NCI-H1105 (cell line): Measurements from ENCODE around the gene ZNG1A.
"Not testable (repeated sequence)": the region's sequence is repeated elsewhere in the genome, so short reads cannot be mapped to it uniquely, and the experiment has no call there.

Experiments used
- DNase-seq: peaks from one replicate; lab custom pipeline; 2025; lab: John Stamatoyannopoulos, UW

ZNG1A gene

DNA sequence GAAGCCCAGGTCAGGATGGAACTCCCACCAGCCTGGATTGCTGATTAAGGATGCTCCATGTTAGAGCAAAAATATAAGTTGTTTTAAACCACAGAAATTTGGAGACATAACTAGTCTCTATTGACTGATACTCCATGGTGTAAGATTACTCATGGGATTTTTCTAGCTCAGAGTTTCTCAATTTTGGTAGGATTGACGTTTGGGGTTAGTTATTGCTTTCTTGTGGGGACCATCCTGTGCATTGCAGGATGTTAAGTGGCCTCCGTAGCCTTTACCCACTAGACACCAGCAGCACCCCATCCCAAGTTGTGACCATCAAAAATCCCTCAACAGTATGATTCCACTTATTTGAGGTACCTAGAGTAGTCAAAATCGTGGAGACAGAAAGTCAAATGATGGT lies 80.1 kb downstream of the ZNG1A start:
- DNase-seq = not testable (repeated sequence)

DNA sequence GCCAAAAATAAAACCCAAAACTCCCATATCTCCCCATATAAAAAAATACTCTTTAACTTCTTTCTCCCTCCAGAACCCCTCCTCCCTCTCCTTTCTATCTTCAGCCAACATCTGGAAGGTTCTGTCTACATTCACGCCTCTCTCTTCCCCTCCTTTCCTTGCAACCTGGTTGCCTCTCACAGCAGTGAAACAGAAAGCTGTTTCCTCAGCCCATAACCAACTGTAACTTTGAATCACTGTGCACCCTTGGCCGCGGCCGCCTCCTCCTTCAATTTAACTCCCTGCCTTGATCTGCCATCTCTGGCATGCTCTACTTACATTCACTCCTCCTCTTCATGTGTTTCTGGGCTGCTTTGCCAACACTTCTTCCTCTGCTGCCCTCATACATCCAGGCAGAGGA lies 83.9 kb downstream of the ZNG1A start:
- not testable (repeated sequence) for DNase-seq

DNA sequence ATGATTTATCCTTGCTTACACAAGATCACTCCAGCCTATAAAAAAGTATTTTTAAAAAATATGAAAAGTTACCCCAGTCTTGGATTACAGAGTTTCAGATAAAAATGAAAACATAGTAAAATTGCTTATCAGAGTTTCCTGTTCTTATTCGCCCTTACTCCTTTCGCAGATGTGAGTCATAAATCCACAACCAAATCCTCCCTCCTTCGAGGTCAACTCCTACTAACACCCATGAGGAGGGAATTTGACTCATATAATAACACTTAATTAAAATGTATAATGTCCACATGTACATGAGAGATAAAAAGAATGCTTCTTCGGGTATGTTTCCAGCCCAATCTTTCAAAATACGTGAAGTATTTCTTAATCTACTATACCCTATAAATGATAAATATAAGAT lies 84.5 kb downstream of the ZNG1A start:
- not testable (repeated sequence) for DNase-seq

DNA sequence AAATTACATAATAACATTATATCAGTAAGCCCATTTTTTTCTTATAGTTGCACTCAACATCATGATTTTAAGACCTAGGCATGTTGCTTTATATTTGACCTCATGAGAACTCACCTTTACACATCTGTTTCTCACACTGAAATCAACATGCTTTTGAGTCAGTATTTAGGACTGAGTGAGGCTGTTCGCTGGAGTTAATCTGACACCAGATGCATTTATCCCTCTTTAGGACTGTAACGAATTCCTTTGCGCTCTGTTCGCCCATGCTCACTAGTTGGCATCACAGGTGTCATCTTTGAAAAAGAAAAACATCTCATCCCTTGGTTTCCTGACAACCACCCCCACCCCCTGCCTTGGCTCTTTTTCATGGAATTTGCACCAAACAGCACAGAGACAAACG lies 84.9 kb downstream of the ZNG1A start:
- not testable (repeated sequence) for DNase-seq

DNA sequence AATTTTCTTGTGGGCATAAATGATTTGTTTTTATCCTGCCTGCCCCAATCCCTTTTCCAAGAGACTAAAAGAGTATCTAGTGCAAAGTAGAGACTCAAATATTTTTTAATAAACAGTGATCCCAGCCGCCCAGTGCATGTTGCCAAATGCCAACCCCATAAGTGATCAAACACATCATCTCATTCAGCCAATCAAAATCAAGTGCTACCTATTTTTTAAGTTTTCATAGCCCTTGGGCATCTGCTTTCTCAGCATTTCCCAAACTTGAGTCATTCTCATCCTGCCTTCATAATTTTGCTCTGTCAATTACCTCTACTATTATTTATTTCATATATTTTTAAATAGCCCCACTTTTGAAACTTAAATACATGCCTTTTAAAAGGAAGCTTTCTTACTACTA lies 88.0 kb downstream of the ZNG1A start:
- not testable (repeated sequence) for DNase-seq

DNA sequence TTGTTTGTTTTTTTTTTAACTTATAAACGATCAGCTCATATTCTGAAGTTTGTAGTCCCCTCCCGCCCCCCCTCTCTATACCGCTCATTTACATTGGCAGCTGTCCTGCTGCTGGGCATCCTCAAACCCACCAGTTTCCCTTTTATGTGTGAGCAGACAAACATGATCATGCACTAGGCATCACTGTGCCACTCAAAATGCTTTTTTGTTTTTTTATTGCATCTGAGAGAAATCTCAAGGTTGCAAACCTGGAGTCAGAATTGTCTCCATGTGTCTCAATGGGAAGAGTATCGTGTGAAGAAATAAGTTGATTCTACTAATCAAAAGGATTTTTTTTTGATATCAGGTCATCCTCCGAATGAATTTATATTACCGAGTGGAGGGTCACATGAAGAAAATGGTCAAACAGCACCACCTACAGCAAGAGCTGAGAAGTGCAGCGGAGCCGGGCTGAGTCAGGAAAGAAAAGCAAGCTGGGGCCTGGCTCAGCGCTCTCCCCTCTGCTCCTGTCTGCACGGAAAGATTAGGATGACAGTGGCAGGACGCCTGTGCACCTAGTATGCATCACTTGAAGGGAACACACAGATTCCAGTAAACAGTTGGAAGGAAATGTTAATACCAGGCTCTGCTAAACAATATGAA lies 90.3 kb downstream of the ZNG1A start:
- DNase-seq = not testable (repeated sequence)

DNA sequence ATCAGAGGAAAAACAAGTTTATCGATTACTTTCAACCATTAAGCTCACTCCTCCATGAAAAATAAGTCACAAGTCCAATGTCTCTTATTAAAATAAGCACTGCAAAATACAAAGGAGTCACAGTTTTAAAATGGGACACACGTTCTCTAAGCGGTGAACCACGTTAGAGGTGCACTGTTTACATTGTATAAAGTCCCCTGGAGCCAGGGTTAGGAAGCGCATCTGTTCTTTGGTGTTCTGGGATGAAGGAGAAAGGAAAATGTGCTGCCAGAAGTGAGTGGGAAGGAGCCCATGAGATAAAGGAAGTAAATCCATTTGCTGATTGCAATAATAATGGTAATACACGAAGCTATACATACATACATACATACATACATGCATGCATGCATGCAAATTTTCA lies 91.0 kb downstream of the ZNG1A start:
- DNase-seq = not testable (repeated sequence)

DNA sequence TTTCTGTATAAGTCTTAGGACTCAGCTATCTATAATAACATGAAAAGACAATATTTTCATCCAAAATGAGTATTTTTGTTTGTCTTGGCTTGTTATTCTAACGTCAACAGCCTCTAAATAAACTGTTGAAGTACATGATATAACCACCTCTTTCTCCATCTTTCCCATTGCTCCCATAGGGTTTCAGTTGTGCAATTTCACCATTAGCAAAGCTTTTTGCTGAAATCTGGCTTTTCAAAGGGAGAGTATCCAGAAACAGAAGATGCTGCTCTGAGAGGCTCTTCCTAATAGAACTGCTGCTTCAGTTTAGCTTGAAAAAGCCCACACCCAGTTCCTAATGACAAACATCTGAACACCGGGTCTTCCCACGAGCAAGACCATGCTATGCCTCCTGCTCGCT lies 91.8 kb downstream of the ZNG1A start:
- DNase-seq = not testable (repeated sequence)

DNA sequence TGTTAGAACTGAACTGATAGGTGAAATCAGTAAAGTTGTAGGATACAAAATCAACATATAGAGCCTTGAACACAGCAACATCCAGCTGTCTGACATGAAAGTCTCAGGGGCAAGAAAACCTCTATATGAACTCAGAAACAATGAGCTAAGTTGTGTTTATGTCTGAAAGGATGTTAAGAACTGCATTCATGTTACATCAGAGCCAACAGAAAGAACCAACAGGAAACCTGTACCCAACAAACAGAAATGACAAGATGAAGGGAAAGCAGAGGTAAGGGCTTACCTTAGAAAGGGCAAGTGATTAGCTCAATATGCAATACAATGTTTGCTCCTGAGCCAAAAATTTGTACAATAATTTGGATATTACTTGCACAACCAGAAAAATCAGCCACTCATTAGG lies 92.2 kb downstream of the ZNG1A start:
- not testable (repeated sequence) for DNase-seq

DNA sequence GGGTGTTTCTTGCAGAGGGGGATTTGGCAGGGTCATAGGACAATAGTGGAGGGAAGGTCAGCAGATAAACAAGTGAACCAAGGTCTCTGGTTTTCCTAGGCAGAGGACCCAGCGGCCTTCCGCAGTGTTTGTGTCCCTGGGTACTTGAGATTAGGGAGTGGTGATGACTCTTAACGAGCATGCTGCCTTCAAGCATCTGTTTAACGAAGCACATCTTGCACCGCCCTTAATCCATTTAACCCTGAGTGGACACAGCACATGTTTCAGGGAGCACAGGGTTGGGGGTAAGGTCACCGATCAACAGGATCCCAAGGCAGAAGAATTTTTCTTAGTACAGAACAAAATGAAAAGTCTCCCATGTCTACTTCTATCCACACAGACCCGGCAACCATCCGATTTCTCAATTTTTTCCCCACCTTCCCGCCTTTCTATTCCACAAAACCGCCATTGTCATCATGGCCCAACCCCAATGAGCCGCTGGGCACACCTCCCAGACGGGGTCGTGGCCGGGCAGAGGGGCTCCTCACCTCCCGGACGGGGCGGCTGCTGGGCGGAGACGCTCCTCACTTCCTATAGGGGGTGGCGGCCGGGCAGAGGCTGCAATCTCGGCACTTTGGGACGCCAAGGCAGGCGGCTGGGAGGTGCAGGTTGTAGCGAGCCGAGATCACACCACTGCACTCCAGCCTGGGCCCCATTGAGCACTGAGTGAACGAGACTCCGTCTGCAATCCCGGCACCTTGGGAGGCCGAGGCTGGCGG lies 95.7 kb downstream of the ZNG1A start:
- not testable (repeated sequence) for DNase-seq

DNA sequence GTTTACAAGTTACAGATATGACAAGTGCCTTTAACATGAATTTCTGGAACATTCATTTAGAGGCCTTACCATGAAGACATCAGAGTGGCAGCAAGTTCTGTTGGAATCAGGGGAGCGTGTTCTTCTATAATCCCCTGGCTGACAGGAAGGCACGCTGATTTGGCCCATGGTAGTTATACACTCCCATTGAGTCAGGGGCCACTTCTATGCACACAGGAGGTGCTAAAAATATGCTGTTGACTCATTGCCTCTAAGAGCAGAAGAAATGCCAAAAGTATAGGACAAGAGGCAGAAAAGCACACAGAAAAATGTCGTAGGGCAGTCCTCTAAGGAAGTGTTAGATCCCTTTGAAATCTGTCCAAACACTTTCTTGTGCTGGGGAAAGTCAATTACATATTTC lies 100.5 kb downstream of the ZNG1A start:
- DNase-seq = not testable (repeated sequence)

DNA sequence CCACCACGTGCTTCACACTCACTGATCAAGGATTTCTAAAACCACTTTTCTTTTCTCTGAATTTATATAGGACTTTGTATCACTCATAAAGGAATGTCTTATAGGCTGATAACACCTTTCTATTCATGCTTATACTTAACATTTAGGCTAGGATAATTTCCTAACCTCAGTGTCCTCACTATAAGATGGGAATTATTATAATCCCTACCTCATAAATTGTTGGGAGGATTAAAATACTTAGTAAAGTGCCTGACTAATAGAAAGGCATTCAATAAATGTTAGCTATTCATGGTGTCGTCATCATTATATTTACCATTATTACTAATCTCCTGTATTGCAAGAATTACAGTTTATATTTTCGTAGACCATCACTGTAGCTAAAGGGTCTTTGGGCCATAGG lies 102.5 kb downstream of the ZNG1A start:
- DNase-seq = not testable (repeated sequence)

DNA sequence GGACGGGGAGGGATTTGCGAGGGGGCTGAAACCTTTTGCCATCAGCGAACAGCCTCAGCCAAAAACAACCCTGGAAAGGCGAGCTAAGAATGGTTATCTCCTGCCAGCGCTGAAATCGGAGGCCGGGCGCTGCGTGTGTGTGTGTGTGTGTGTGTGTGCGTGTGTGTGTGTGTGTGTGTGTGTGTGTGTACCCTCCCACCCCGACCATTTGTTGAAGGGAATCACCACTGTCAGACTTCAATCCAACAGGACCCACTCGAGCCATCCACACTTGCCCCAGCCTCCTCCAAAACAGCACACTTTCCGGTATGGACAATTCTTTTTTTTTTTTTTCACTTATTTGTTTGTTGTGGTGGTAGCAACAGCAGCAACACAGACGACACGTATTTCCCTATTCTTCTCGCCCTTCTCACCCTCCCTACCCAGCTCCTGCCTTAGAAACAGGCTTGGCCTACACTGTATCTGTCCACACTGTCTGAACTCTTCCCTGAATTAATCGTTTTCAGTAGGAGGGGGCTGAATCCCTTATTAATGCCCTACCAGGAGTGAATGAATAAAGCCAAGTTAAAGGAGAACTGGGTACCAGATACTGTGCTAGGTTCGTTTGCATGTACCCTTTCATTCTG lies 104.8 kb downstream of the ZNG1A start:
- not testable (repeated sequence) for DNase-seq

DNA sequence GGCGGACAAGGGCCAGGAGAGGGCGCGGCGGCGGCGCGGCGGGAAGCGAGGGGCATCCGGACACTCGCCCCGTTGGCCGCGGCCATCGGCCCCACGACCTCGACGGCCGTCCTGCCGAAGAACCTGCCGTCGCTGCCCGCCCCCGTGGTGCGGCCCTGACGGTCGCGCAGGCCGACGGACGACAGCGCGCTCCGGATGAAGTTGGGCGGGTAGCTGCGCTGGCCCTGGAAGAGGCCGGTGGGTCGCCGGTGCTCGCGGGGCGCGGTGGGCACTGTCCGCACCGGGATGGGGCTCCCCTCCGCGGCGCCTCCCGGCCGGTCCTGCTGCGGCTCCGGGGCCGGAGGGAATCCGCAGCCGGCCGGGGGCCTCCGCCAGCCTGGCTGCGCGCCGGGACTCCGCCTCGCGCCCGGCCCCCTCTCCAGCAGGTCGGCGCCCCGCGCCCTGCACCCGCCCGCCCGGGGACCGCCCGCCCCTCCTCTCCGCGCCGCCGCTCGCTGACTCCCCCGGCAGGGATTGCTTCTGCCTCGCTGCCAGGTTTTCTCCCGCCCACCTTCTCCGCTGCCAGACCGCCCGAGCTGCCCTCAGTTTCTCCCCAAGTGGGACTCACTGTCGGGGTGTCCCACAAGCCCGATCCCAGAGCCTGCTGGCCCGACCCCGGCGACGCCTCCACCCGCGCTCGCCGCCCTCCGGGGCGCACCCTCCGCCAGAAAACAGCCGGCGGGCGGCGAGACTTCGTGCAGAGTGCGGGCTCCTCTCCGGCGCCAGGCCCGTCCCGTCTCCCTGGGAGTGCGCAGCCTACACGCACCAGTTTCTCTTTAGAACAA lies 105.6 kb downstream of the ZNG1A start:
- peak; percentile 25 for DNase-seq
